Lung microvascular endothelial cell (primary cell): Measurements from ENCODE around the gene MECP2. TPM values are rescaled to one million over a fixed set of nuclear protein-coding genes. Genes with fewer than 3 reads are reported as not detected.

Experiments used
- total RNA-seq: library from RNA; depleted of rRNA; stranded (reverse); fragments of >200 nt; gene quantifications from 2 replicates; pipeline ENCODE4 v1.2.1, GENCODE V29; 2014

Gene MECP2
- total RNA-seq, 1 donor from 2014 or later, result 20.2 TPM

Other genes starting within 250 kb of the MECP2 start
- gene L1CAM, start 211.5 kb downstream of the MECP2 start, total RNA-seq, result under 0.01 TPM in 2 replicates
- gene AVPR2, start 193.0 kb downstream of the MECP2 start, total RNA-seq, result 0.22 and 0.99 TPM in 2 replicates
- 2.8 and 5.2 TPM in 2 replicates for gene ARHGAP4, start 171.5 kb downstream of the MECP2 start, total RNA-seq
- gene NAA10, start 162.7 kb downstream of the MECP2 start, total RNA-seq, result 41.3 and 43.2 TPM in 2 replicates
- gene RENBP, start 153.1 kb downstream of the MECP2 start, total RNA-seq, result 13.9 and 35.9 TPM in 2 replicates
- gene HCFC1, start 125.9 kb downstream of the MECP2 start, total RNA-seq, result 10.0 and 10.3 TPM in 2 replicates
- gene TMEM187, start 125.0 kb downstream of the MECP2 start, total RNA-seq, result 3.2 and 4.8 TPM in 2 replicates
- 47.7 and 63.1 TPM in 2 replicates for gene IRAK1, start 77.8 kb downstream of the MECP2 start, total RNA-seq
- gene OPN1LW, start 46.5 kb upstream of the MECP2 start, total RNA-seq, result 0.22 and 0.60 TPM in 2 replicates
- gene OPN1MW, start 84.9 kb upstream of the MECP2 start, total RNA-seq, result 0.79 TPM in 1 of 2 replicates, not detected in the other
- gene OPN1MW2, start 122.0 kb upstream of the MECP2 start, total RNA-seq, result not detected in 2 replicates
- 0.20 TPM in 1 of 2 replicates, not detected in the other for gene OPN1MW3, start 159.9 kb upstream of the MECP2 start, total RNA-seq
- not detected in 2 replicates for gene TEX28, start 197.4 kb upstream of the MECP2 start, total RNA-seq
- gene TKTL1, start 198.1 kb upstream of the MECP2 start, total RNA-seq, result under 0.01 TPM in 1 of 2 replicates, not detected in the other